ENCODE measurements around the gene TBC1D12.
"Not testable (repeated sequence)": the region's sequence is repeated elsewhere in the genome, so short reads cannot be mapped to it uniquely, and the experiment has no call there.

Gene TBC1D12

GRCh38 chr10:94533027-94533426 is 130.7 kb downstream of the TBC1D12 start:
- ChIA-PET CTCF (interaction anchor here (1.3 kb wide), 1 partner anchor 9 kb away, joined by 4 read pairs; no protein-coding TSS in a partner anchor), POLR2A (no interaction called here)
- TF ChIP-seq CTCF (IDR thresholded peaks at IDR 0.05; ENCODE audit: control extremely low read depth, extremely low read depth, low read depth, missing control alignments), result no peak
- no peak for DNase-seq (ENCODE audit: extremely low spot score)

- DNase-seq (ENCODE audit: extremely low spot score); POLR2A ChIA-PET: not testable (repeated sequence)
- CTCF ChIA-PET, result interaction anchor here (1.0 kb wide), 1 partner anchor 10 kb away, joined by 4 read pairs; no protein-coding TSS in a partner anchor
Observed at GRCh38 chr10:94542282-94542681, 139.9 kb downstream of the TBC1D12 start.

- ChIA-PET POLR2A (interaction anchor here (0.7 to 1.6 kb wide), 2 partner anchors 10 to 14 kb away, joined by 3 read pairs; no protein-coding TSS in a partner anchor), CTCF (interaction anchor here (1.1 kb wide), 1 partner anchor 16 kb away, joined by 3 read pairs; no protein-coding TSS in a partner anchor)
- DNase-seq (ENCODE audit: extremely low spot score), result peak; percentile 92
- TF ChIP-seq CTCF (IDR thresholded peaks at IDR 0.05; ENCODE audit: control extremely low read depth, extremely low read depth, low read depth, missing control alignments), result no peak
Observed at GRCh38 chr10:94545391-94546048, 143.2 kb downstream of the TBC1D12 start, which contains the start of gene HELLS. Gene HELLS (plus strand): TSS chr10:94545788. CDS start chr10:94545922, 134 bp downstream.

GRCh38 chr10:94546049-94546900 is 143.9 kb downstream of the TBC1D12 start:
- DNase-seq (ENCODE audit: extremely low spot score), result peak; percentile 16

GRCh38 chr10:94546901-94547185 is 144.5 kb downstream of the TBC1D12 start:
- no peak for TF ChIP-seq CTCF (IDR thresholded peaks at IDR 0.05; ENCODE audit: control extremely low read depth, extremely low read depth, low read depth, missing control alignments)
- ChIA-PET POLR2A (no interaction called here), CTCF (interaction anchor here (1.1 kb wide), 1 partner anchor 14 kb away, joined by 3 read pairs; no protein-coding TSS in a partner anchor)
- DNase-seq (ENCODE audit: extremely low spot score), result no peak

More at GRCh38 chr10:94546049-94546900, 143.9 kb downstream of the TBC1D12 start:
- TF ChIP-seq CTCF (IDR thresholded peaks at IDR 0.05; ENCODE audit: control extremely low read depth, extremely low read depth, low read depth, missing control alignments), result no peak
- CTCF ChIA-PET, result interaction anchor here (1.1 kb wide), 1 partner anchor 15 kb away, joined by 3 read pairs; no protein-coding TSS in a partner anchor
- POLR2A ChIA-PET, result interaction anchor here (0.7 to 1.6 kb wide), 2 partner anchors 9 to 13 kb away, joined by 3 read pairs; no protein-coding TSS in a partner anchor

GRCh38 chr10:94549221-94549620 is 146.9 kb downstream of the TBC1D12 start:
- ChIA-PET CTCF (no interaction called here), POLR2A (no interaction called here)
- DNase-seq (ENCODE audit: extremely low spot score), result no peak
- no peak for TF ChIP-seq CTCF (IDR thresholded peaks at IDR 0.05; ENCODE audit: control extremely low read depth, extremely low read depth, low read depth, missing control alignments)

- CTCF ChIA-PET; DNase-seq (ENCODE audit: extremely low spot score); POLR2A ChIA-PET: not testable (repeated sequence)
Observed at GRCh38 chr10:94567714-94568307, 165.5 kb downstream of the TBC1D12 start.

Data from GM10248 (cell line).